ENCODE data around the gene FAT1.

DNA sequence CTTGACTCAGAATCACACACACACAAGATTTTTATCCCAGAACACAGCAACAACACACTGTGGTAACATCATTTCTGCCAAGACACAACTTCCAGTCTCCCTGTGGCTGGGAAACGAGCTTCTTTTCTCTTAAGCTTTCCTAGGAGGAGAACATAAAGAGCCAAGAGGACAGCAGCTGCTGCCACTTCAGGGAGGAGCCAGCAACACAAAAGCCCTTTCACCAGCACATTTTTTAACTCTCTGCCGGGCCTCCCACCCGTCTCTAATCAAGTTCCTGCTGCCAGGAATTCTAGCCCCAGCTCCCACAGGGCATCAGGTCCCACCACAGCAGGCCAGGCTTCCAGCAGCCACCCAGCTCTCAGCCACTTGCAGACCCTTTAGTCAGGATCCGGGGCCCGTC is 22.4 kb downstream of the FAT1 start:
- TF ChIP-seq, protein P1, sequence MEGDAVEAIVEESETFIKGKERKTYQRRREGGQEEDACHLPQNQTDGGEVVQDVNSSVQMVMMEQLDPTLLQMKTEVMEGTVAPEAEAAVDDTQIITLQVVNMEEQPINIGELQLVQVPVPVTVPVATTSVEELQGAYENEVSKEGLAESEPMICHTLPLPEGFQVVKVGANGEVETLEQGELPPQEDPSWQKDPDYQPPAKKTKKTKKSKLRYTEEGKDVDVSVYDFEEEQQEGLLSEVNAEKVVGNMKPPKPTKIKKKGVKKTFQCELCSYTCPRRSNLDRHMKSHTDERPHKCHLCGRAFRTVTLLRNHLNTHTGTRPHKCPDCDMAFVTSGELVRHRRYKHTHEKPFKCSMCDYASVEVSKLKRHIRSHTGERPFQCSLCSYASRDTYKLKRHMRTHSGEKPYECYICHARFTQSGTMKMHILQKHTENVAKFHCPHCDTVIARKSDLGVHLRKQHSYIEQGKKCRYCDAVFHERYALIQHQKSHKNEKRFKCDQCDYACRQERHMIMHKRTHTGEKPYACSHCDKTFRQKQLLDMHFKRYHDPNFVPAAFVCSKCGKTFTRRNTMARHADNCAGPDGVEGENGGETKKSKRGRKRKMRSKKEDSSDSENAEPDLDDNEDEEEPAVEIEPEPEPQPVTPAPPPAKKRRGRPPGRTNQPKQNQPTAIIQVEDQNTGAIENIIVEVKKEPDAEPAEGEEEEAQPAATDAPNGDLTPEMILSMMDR (conservative IDR thresholded peaks at IDR 0.05), result no peak
- TF ChIP-seq ZFX (IDR thresholded peaks at IDR 0.05), result no peak

Measured in C4-2B (cell line).